GM19372 (cell line): Measurements from ENCODE around the gene DNM2.
"Not testable (repeated sequence)": the region's sequence is repeated elsewhere in the genome, so short reads cannot be mapped to it uniquely, and the experiment has no call there.

ENCODE experiments used
- ATAC-seq: cut with Tn5 transposase; IDR thresholded peaks from one replicate; pipeline ENCODE4 v1.9.1; 2021; ENCODE audit warnings: mild to moderate bottlenecking, low read depth, moderate library complexity; ENCODE audit not compliant: unreplicated experiment

Gene DNM2

DNA sequence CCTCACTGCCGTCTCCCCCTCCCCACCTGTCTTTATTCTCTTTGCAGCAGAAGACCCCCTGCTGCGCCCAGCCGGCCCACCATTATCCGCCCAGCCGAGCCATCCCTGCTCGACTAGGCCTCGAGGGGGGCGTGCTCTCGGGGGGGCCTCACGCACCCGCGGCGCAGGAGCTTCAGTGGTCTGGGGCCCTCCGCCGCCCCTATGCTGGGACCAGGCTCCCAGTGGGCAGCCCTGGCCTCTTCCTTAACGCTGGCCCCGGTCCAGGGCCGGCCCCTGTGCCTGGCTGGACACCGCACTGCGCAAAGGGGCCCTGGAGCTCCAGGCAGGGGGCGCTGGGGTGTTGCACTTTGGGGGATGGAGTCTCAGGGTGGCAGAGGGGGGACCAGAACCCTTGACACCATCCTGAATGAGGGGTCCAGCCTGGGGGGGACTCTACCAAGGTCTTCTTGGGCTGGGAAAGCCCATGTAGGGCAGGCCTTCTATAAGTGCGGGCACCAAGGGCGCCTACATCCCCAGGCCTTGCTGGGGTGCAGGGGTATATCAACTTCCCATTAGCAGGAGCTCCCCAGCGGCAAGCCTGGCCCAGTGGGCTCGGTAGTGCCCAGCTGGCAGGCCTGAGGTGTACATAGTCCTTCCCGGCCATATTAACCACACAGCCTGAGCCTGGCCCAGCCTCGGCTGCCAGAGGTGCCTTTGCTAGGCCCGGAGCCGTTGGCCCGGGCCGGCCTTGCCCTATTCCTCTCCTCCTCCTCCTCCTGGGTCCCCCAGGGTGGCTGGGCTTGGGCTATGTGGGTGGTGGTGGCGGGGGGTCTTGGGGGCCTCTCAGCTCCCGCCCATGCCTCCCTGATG, 113.3 kb downstream of the DNM2 start:
- no peak for ATAC-seq

GRCh38 chr19:10831987-10832938, 114.4 kb downstream of the DNM2 start:
- ATAC-seq = no peak

DNA sequence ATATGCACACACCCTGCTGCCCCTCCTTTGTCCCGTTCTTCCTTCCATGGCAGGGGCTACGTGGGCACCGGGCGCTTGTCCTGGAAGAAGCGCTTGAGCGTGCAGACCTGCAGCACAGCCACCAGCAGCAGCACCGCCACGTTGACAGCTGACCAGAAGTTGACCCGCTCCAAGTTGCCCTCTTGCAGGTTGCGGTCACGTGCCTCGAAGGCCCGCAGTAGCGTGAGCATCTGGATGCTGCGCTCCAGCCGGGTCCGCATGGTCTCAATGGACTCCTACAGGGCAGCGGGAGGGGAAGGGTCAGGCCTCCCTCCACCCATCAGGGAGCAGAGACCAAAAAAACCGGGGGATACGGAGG, 115.0 kb downstream of the DNM2 start:
- no peak for ATAC-seq

GRCh38 chr19:10835089-10835753, 117.3 kb downstream of the DNM2 start:
- ATAC-seq = no peak

- ATAC-seq = peak; percentile 74
These were observed 118.0 kb downstream of the DNM2 start, which contains the start of gene TMED1 for GRCh38 chr19:10835754-10836478. TSS of gene TMED1 (minus strand) at chr19:10836212. CDS start at chr19:10836191, 21 bp downstream.

DNA sequence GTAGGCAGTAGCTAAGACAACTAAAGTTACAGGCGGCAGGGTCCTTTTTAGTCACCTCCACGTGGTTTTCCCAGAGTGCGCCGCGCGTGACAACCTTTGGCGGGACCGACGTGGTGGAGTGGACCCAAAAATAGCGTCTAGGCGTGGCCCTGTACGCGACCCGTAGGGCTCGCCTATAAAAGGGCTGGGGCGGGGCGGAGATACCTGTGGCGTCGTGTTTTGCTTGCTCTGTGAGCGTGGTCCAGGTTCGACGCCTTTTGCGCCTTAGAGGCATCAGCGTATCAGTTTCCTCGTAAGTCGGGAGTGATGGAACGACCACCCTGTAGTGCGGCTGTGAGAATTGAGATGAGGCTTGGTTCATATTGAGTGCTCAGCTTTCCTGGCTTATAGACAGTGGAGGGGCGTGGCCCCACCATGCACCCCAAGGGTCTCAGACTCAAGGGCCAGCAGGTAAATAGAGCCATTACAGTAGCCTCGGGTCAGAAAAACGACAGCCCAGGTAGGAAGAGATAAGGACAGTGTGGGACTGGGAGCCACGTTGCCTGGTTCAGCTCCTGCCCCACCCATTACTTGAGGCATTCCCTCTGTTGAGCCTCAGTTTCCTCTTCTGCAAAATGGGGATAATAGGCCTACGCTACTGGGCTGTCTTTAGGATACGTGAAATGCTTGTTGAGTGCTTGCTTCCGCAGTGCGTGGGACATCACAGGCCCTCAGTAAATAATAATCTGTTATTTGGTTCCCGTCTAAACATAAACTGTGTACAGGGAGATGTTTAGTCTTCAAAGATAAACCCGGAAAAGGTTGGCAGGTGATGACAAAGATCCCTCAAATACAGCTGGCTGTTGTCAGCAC, 118.8 kb downstream of the DNM2 start:
- ATAC-seq = no peak

DNA sequence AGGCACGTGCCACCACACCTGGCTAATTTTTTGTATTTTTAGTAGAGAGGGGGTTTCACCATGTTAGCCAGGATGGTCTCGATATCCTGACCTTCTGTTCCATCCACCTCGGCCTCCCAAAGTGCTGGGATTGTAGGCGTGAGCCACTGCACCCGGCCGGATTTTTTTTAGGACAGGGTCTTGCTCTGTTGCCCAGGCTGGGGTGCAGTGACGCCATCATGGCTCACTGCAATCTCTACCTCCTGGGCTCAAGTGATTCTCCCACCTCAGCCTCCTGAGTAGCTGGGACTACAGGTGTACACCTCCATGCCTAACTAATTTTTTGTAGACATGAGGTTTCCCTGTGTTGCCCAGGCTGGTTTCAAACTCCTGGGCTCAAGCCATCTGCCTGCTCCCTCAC, 119.8 kb downstream of the DNM2 start:
- not testable (repeated sequence) for ATAC-seq

DNA sequence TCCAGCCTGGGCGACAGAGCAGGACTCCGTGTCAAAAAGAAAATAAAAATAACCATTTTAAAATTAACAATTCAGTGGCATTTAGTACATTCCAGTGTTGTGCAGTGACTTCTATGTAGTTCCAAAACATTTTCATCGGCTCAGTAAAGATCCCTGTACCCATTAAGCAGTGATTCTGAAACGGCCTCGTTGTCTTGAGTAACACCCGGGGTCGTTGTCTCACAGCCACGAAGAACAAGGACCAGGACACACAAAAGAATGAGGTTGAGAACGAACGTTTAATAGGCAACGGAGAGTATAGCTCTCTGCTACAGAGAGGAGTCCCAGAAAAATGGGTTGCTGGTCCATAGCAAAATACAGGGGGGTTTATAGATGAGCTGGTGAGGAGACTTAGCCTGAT, 120.5 kb downstream of the DNM2 start:
- no peak for ATAC-seq

DNA sequence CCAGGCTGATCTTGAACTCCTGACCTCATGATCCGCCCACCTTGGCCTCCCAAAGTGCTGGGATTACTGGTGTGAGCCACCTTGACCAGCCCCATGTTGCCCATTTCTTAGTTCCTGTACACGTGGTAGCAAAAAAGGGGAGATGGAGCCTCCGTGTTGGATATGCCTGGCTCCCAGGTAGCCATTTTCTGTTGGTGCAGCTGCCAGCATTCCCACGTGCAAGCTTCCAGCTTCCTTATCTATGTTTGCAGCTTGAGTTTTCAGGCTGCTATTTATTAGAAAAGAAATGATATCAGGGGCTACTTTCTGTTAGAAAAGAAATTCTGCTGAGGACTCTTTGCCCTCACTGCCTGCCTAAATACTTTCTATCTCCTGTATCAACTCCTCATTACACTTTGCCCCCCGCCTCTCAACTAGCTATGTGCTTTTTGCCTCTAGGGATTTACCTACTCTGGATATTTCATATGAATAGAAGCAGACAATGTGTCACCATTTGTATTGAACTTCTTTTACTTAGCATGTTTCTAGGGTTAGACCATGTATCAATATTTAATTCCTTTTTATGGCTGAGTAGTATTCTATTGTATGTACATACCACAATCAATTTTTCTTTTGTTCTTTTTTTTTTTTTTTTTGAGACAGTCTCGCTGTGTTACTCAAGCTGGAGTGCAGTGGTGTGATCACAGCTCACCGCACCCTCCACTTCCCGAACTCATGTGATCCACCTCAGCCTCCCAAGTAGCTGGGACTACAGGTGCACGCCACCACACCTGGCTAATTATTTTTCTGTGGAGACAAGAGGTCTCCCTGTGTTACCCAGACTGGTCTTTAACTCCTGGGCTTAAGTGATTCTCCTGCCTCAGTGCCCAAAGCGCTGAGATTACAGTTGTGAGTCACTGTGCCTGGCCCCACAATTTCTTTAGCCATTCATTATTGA, 121.5 kb downstream of the DNM2 start:
- no peak for ATAC-seq

DNA sequence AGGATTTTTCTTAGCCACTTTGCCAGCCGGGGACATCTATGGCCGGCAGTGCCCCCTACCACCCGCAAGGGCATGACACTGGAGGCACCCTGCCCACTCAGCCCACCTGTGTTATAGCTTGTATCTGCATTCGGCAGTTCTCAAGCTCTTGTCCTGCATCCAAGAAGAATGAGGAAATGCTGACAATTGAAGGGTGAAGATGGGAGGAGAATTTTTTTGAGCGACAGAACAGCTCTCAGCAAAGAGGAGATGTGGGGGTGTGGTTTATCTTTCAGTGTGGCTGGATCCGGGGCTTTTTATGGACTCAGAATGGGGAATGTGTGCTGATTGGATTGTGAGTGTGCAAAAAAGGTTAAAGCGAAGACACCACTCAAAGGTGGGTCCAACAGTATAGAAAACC, 124.9 kb downstream of the DNM2 start:
- ATAC-seq = no peak

- no peak for ATAC-seq
These were observed 128.8 kb downstream of the DNM2 start for GRCh38 chr19:10846500-10847202.

- no peak for ATAC-seq
These were observed 130.5 kb downstream of the DNM2 start, which contains the start of gene C19orf38 for GRCh38 chr19:10848230-10848856. TSS of gene C19orf38 (plus strand) at chr19:10848415. CDS start at chr19:10848509, 94 bp downstream.

DNA sequence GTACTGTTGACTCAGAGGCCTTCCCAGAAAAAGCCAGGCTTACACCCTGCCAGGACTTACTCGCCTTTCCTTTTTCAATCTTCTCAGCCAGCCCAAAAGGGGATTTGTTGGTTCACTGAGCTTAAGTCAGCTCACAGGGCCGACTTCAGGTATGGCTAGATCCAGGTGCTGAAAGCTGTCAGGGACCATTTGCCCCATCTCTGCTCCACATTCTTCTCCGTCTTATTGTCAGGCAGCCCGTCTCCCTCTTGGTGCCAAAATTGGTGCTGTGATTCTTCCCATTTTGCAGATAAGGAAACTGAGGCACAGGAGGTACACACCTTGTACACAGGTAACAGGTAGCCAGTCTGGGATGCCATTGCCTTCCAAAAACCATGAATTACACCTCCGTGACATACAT, 132.8 kb downstream of the DNM2 start:
- ATAC-seq = no peak

DNA sequence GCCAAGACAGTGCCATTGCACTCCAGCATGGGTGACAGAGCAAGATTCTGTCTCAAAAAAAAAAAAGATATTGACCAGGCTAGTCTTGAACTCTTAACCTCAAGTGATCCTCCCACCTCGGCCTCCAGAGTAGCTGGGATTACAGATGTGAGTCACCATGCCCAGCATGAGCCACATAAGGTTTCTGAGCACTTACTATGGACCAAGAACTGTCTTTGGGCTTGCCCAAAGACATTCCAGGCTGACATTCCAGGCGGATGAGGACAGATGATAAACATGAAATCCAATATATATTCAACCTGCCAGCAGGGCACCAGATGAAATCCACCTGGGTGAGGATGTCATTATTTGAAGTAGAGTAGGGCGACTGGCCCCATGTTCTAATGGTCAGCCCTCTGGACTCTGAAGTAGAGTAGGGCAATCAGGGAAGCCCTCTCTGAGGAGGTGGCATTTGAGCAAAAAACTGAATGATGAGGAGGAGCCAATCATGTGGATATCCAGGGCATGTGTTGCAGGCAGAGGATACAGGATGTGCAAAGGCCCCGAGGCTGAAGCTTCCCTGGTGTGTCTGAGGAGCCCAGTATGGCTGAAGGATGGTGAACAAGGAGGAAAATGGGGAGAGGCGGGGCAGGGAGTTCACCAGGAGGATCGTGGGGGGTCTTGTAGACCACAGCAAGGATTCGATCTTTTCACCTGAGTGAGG, 134.4 kb downstream of the DNM2 start:
- ATAC-seq = no peak

DNA sequence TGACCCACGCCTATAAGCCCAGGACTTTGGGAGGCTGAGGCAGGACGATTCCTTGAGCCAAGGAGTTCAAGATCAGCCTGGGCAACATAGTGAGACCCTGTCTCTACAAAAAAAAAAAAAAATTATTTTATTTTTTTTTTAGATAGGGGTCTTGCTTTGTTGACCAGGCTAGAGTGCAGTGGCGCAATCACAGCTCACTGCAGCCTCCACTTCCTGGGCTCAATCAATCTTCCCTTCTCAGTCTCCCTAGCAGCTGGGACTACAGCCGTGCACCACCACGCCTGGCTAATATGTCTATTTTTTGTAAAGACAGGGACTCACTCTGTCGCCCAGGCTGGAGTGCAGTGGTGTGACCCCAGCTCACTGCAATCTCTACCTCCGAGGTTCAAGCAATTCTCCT, 135.1 kb downstream of the DNM2 start:
- no peak for ATAC-seq

DNA sequence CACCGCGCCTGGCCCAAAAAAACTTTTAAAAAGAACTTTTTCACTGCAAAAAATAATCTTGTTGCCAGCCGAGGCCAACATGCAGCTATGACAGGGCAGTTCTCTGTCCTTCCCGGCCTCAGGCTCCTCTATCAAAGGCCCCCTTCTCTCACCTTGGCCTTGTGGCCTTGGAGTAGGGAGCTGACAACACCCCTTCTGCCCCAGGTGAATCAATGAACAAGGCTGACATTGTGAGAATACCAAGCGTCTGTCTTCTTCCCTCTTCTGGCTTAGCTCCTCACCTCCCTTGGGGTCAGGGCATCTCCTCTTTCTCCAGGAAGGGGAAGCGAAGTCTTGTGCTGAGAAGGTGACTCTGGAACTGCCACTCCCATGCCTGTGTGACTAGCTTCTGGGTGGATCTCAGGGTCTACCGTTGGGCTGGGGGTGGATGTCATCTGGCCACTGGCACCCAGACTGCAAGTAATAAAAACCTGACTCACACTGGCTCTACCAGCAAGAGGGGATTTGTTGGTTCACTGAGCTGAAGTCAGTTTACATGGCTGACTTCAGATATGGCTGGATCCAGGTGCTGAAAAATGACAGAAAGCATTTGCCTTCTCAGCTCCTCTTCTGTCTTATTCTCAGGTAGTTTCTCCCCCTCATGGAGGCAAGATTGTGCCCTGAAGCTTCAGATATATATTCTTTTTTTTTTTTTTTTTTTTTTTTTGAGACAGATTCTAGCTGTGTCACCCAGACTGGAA, 136.6 kb downstream of the DNM2 start:
- ATAC-seq = no peak
